Measurements from ENCODE around the gene SLC9A1.

The SLC9A1 gene

DNA sequence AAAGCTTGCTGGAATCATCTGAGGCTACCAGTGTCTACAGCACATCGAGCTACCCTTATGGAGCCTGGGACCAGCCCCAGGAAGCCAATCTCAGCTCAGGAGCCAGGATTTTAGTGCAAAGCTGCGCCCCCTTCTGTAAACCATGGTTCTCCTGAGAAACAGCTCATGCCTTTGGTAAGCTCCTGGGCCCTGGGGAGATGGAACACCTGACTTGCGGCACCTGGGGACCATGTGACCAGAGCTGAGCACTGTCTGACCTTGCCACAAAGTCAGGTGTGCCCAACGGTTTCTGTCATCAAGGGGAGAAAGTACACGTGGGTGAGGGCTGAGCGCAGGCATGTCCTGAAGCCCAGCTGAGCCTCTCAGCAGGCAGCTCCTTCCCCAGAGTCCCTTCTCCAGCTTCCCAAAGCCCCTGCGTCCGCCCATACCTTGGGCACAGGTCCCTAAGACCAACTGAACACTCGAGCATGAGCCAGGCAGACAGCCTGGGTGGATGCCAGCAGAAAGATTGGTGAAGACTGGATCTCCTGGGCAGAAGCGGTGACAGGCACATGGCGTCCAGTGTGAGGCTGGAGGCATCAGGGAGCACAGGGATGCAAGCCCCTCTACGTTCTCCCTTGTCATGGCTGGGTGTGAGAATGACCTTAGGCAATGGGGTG lies 84.4 kb downstream of the SLC9A1 start:
- no peak for DNase-seq (ENCODE audit: low spot score)

DNA sequence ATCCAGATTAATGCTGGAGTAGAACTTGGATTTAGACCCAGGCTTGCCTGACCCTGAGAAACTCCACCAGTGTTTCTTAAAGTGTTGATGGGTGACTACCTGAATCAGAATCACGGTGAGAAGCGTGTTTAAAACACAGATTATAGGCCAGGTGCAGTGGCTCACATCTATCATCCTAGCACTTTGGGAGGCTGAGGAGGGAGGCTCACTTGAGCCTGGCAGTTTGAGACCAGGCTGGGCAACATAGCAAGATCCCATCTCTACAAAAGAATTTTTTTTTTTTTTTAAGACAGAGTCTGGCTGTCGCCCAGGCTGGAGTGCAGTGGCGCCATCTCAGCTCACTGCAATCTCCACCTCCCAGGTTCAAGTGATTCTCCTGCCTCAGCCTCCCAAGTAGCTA lies 86.0 kb downstream of the SLC9A1 start:
- no peak for DNase-seq (ENCODE audit: low spot score)

DNA sequence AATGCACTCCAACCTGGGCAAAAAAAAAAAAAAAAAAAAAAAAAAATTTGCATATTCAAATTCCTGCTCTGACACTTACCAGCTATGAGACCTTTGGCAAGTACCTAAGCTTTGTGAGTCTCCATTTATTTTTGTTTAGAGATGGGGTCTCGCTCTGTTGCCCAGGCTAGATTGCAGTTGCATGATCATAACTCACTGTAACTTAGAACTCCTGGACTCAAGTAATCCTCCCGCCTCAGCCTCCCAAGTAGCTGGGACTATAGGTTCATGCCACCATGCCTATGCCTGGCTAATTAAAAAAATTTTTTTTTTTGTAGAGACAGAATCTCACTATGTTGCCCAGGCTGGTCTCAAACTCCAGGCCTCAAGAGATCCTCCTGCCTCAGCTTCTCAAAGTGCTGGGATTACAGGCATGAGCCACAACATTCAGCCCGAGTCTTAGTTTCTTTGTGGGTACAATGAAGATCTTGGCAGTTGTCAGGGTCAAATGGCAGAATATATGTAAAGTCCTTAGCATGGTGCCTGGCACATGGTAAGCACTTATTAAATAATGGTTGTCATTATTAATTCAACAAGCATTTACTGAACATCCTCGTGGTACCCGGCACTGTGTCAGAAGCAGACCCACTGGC lies 88.8 kb downstream of the SLC9A1 start:
- DNase-seq (ENCODE audit: low spot score): no peak

DNA sequence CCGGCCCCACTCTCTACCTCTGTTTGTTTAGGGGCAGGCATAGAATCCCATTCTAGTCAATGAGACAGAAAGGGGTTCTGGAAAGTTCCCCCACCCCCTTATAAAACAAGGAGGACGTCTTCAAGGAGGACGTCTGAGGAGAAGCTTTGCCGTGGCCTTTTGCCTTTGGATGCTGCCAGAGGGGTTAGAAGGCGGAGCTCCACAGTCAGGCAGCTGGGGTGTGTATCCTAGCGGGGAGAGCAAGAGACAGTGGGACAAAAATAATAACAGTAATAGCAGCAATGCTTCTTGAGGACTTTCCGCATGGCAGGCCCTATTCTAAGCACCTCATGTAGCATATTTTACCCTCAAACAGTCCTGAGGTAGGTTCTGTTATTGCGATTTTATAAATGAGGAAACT lies 94.0 kb downstream of the SLC9A1 start:
- no peak for DNase-seq (ENCODE audit: low spot score)

DNA sequence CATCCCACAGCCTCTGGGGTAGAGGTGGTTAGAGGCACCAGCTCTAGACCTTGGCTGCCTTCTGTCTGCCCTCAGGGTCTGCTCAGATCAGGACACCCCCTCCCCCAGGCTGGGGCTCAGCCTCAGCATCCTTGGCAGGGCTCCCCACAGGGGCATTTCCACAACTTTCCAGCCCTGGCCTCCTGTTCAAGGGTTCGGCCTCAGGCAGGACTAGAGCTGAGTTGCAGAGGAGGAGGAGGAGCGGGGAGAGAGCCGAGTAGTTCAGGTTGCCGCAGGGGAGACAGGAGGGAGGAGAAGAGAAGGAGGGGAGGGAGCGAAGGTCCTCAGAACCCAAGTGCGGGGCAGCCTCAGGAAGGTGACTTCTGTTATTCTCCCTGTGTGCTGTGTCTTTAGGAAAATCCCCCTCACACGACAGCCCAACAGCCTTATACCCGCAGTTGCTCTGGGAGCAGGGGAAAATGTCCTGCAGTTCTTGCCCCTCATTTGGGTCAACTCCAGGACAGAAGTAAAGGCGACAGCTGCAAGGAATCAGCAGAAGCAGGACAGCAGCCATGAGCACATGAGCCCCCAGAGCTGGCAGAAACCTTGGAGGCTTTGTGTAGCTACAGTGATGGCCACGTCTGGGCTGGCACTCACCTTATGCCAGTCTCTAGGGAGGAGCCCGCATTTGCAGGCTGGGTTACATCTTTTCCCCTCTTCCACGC lies 95.8 kb downstream of the SLC9A1 start:
- no peak for DNase-seq (ENCODE audit: low spot score)

DNA sequence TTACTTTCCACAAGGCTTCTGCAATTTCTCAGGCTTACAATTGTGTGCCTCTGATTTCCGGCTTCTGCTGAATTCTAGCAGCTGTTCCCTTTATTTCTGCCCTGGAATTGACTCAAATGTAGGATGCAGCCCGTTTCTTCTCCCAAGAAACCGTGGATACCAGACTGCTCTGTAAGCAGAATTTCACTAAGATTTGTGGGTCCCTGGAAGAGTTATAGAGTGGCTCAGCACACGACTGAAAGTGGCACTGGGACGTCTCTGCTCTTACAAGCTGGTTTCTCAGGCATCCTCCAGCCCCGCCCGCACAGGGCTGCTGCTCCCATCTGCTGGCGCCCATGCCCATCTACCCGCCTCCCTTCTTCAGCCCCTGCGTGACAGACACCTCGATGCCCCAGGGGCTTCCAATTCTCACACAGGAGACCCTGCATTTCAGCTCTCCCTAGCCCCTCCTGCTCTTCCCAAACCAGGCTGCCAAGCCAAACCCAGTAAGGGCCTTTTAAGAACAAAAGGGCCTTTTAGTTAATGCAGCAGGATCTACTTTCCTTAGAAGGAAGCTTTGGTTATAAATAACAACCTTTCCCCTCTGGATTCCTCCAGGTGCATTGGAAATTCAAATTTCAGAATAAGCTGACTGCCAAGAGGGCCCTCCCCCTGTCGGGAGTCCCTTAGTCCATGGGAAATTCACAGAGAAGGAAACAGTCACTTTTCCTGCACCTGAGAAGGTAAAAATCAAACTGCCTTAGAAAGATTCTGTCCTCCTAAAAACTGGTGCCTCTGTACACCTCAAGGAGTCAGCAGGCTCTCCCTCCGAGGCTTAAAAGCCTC lies 96.9 kb downstream of the SLC9A1 start:
- DNase-seq (ENCODE audit: low spot score): no peak

DNA sequence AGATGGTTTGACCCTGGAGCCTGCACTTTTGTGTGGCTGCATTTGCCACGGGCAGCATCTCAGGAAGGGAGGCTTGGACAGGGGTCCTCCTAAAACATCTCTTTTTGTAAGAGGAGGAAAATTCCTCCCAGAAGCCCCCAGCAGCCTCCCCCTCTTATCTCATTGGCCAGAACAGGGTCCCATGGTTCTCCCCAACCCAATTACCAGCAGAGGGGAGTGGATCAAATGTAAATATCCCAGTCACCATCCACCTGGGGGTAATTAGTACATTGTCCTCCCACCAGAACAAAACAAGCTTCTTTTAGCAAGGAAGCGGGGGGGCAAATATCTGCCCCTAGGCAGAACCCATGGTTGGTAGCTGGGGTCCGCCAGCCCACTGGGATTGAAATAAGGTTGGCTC lies 97.5 kb downstream of the SLC9A1 start:
- DNase-seq (ENCODE audit: low spot score): no peak

DNA sequence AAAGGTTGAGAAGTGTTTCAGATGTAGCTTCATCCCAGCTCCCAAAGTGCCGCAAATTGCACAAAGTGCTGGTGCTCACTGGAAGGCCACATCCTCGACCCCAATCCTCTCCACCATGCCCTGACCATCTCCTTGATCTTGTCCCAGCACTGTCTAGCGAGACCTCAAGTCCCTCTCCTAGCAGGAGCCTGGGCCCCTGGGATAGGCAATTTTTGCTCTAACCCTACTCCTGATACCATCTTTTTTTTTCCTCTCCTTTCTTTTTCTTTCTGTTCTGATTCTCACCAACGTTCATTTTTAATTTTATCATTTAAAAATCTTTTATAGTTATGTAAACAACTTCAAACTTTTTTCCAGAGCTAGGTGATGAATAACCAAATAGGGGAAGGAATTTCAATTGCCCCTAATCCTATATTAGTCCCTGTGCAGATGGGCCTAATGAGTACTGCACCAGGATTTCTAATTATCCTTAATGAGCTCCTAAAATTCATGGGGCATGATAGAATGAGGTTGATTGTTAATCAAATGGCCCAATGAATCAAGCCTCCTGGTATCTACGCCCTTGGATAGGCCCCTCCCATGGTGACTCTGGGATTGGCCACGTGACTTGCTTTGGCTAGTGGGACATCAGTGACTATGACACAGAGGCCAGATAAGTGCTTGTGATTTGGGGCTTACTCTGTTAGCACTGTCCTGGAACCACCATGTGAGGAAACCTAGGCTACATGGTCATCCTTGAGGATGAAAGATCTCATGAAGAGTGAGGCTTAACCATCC lies 100.8 kb downstream of the SLC9A1 start:
- DNase-seq (ENCODE audit: low spot score): no peak

DNA sequence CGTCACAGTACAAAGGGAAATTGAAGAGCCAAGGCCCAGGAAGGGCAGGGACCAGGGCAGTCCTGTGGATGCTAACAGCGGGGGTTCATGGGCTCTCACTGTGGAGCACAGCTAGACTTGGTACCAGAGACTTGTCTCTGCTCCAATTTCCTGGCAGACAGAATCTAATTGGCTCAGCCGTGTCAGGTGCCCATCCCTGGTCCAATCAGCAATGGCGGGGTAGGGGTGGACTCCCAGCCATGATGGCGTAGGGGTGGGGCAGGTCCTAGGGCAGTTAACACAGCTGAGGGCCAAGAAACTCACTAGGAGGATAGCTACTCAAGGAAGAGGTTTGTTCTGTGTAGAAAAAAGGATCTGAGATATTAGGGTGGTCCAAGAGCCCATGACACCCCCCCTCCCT lies 102.4 kb downstream of the SLC9A1 start:
- no peak for DNase-seq (ENCODE audit: low spot score)

DNA sequence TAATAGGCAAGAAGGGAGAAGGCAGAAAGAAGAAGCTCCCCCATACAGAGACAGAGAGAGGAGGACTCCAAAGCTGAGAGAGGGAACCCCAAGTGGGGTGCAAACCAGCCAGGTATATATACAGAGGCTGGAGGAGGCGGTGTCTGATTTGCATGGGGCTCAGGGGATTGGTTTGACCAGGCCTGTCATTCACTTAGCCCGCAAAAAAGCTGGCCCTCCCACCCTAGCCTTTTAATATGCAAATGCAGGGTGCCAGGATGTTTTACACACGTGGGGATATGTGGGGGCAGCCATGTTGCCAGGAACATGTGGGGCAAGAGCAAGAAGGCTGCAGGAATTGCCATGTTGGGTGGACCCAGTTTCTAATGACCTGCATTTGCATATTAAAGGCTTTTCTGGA lies 105.3 kb downstream of the SLC9A1 start:
- no peak for DNase-seq (ENCODE audit: low spot score)

DNA sequence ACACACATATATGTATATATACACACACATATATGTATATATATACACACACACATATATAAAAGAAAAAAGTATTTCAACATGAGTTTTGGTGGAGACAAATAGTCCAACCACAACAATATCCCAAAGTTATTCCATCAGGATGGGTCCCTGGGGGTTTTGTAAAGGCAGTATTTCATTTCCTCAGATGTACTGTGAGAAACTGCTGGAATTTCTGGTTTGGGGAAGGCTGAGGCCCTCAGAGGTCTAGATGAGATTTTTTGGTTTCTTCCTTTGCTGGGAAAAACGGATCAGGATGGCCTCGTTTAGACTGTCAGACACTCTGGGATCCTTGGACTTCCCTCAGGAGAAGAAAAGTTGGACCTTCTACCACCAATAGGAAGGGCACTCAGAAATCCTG lies 105.8 kb downstream of the SLC9A1 start:
- no peak for DNase-seq (ENCODE audit: low spot score)
